Myometrial cell (primary cell): ENCODE measurements around the gene GCSAML. TPM values are rescaled to one million over a fixed set of nuclear protein-coding genes. Genes with fewer than 3 reads are reported as not detected.

Experiments
- total RNA-seq: library from RNA; depleted of rRNA; stranded (reverse); fragments of >200 nt; gene quantifications from 2 replicates; pipeline ENCODE4 v1.2.3, GENCODE V29; 2015

Gene GCSAML
- not detected in 2 replicates for total RNA-seq

DNA sequence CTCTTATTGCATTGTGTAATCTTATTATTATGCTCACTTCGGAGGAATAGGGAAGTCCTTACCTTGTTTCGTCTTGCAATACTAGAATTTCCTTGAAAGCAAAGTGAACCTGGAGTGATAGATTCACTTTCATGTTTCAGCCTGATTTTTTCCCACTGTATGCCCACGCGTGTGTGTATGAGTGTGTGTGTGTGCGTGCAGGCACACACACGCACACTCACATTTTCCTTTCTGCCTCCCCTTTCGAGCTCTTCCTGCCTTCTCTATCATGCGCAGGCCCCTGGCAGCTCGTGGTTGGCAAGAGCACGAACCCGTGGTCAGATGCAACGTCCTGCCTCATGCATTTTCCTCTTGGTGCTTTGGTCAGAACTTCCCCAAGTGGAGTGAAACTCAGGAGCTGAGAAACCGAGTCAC is at the start of gene GCSAML:
GCSAML (plus strand) TSS at position 366 of the 414 bp plus-strand sequence. CDS start 58 bp downstream, outside the sequence.

DNA sequence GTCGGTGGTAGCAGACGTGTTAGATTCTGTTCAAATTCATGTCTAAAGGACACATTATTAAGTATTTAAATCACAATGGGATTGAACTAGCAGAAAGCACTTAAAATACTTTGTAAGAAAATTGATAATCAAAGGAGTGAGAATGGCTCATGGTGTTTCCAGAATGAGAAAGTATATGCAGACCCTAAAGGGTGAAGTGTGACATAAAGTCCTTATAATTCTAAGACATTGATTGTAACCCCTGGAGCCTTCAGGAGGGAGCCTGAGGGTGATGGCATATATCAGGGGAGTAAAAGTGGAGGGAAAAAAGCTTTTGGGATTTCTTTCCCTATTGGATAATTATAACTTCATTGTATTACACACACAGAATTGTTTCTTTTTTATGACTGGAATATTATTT is 12.6 kb upstream of the GCSAML start, which contains the start of gene OR2C3:
OR2C3 (minus strand) TSS at position 101 of the 400 bp plus-strand sequence. CDS start 3,929 bp downstream, outside the sequence.

DNA sequence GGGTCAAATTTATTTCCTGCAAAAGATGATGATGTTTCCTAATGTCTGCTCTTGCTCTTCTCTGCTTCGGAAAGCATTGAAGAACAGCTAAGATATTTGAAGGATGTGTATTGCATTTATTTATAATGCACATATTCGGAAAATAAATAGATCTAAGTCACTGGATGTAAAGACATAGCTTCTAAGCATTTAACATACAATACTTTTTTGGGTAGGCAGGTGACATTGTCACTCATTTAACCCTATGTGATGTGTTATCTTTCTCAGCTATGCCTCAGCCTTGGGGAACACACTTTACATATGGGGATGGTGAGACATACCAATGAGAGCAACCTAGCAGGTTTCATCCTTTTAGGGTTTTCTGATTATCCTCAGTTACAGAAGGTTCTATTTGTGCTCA is 39.1 kb downstream of the GCSAML start, which contains the start of gene OR2G2:
OR2G2 (plus strand) TSS at position 301 of the 400 bp plus-strand sequence; CDS start at position 301, 0 bp downstream.

DNA sequence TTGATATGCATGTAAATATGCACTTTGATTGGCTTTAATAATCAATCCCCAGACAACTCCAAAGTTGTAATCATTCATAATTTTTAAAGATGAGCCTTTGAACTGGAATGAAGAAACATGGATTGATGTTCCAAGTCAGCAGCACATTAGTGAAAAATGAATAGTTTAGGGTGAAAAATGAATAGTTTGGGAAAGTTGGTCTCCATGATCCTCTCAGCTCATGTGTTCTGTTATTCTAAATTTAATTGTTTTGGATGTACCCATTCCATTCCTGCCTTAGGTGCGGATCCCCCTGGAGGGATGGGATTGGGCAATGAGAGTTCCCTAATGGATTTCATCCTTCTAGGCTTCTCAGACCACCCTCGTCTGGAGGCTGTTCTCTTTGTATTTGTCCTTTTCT is 56.4 kb downstream of the GCSAML start, which contains the start of gene OR2G3:
OR2G3 (plus strand) TSS at position 301 of the 400 bp plus-strand sequence; CDS start at position 301, 0 bp downstream.

Other genes starting within 250 kb of the GCSAML start
- 13.3 and 43.1 TPM in 2 replicates for gene ZNF496, start 217.3 kb upstream of the GCSAML start, total RNA-seq
- gene NLRP3, start 133.0 kb upstream of the GCSAML start, total RNA-seq: 0.18 TPM in 1 of 2 replicates, not detected in the other
- not detected in 2 replicates for gene OR2B11, start 91.0 kb upstream of the GCSAML start, total RNA-seq
- gene OR2C3, start 12.7 kb upstream of the GCSAML start, total RNA-seq: not detected in 2 replicates
- gene OR2G2, start 39.2 kb downstream of the GCSAML start, total RNA-seq: not detected in 2 replicates
- not detected in 2 replicates for gene OR2G3, start 56.5 kb downstream of the GCSAML start, total RNA-seq
- not detected in 2 replicates for gene OR13G1, start 130.6 kb downstream of the GCSAML start, total RNA-seq
- not detected in 2 replicates for gene OR6F1, start 167.5 kb downstream of the GCSAML start, total RNA-seq
- not detected in 2 replicates for gene OR14K1, start 189.5 kb downstream of the GCSAML start, total RNA-seq
- not detected in 2 replicates for gene OR14A2, start 199.0 kb downstream of the GCSAML start, total RNA-seq
- gene OR1C1, start 211.4 kb downstream of the GCSAML start, total RNA-seq: not detected in 2 replicates